Testis (tissue), 3 donors: ENCODE data around the gene SP4. TPM values are rescaled to one million over a fixed set of nuclear protein-coding genes. Genes with fewer than 3 reads are reported as not detected.

Experiments
- DNase-seq: peaks from one replicate; pipeline ENCODE4 v3.0.0-alpha.2; 2019
- H3K27ac ChIP-seq, 2 donors: fragments of 200-600 bp; sonication (generic); one replicate each; pipeline ENCODE4 v1.5.1; 2019
- H3K27me3 ChIP-seq: fragments of 200-600 bp; sonication (generic); one replicate; pipeline ENCODE4 v1.5.1; 2019
- H3K36me3 ChIP-seq: fragments of 200-600 bp; sonication (generic); one replicate; pipeline ENCODE4 v1.5.1; 2017; ENCODE audit warnings: low read depth; ENCODE audit errors: missing control alignments
- H3K4me1 ChIP-seq: fragments of 200-600 bp; sonication (generic); one replicate; pipeline ENCODE4 v1.5.1; 2019
- H3K4me3 ChIP-seq, 2 donors: fragments of 200-600 bp; sonication (generic); one replicate each; pipeline ENCODE4 v1.5.1; 2017 to 2019
- H3K9me3 ChIP-seq: fragments of 200-600 bp; sonication (generic); one replicate; pipeline ENCODE4 v1.5.1; 2017
- POLR2A ChIP-seq: fragments of 450-650 bp; IDR thresholded peaks from one replicate; pipeline ENCODE4 v1.6.1; 2017; ENCODE audit warnings: antibody characterized with exemption, mild to moderate bottlenecking, moderate library complexity
- WGBS, 2 donors: methylation state at CpG; one replicate each; pipeline ENCODE4 v1.1.5; 2018; 5-methylcytosine and 5-hydroxymethylcytosine counted together
- intact Hi-C: fragments of 100-400 bp; cut with DNase I; formaldehyde crosslinking; loops from one replicate; pipeline ENCODE4 v1.15.1; 2023; ENCODE audit warnings: low total_unique reads
- polyA plus RNA-seq: library from polyadenylated mRNA; stranded (reverse); fragments of 350-450 nt; fragmentation: Illumina TruSeq; extraction: RNeasy Lipid Tissue Mini Kit (QIAGEN cat#74804); gene quantifications from one replicate; pipeline ENCODE4 v1.2.3, GENCODE V29; 2014; ENCODE audit warnings: low read depth, low replicate concordance; ENCODE audit not compliant: insufficient read depth
- total RNA-seq, 2 donors: library from RNA; depleted of rRNA; stranded (reverse); fragments of >200 nt; gene quantifications; one replicate each; pipeline ENCODE4 v1.2.3, GENCODE V29; 2016
- TF ChIP-seq, protein P1 (sequence below), 3 experiments: fragments of 450-650 bp in 2 of 3; fragments of 200-600 bp in 1 of 3; sonication (generic) in 1 of 3; IDR thresholded peaks; one replicate each; pipeline ENCODE4 v1.5.1; 2016 to 2019; ENCODE audit warnings: antibody characterized with exemption in 3 of 3, mild to moderate bottlenecking in 2 of 3, moderate library complexity in 1 of 3

The SP4 gene
- total and polyA plus RNA-seq, 3 donors from 2014 or later = 6.0 to 14.7 (median 13.6) TPM

DNA sequence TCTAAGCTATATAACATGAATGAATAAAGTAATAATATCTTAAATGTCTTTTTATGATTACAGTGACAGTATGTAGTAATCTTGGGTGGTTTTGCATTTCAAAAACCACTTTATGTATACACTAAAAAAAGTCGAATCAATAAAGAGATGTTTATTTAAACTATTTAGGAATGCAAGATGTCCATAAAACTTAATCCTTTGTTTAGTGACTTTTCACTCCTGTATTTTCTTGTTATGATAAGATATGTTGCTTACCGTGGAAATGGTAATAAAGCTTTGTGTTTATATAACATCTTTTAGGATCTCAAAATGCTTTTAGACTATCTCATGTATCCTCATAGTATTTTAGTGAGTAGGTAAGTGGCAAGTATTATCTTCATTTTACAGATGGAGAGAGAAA, 48.5 kb downstream of the SP4 start:
- Histone ChIP-seq H3K27ac (no peak overlapping the region), H3K4me1 (no peaks in the 10 kb centered on the region), H3K36me3 (no peaks in the 10 kb centered on the region), H3K9me3 (no peaks in the 10 kb centered on the region), H3K27me3 (no peaks in the 10 kb centered on the region), H3K4me3 (no peak overlapping the region)
- 72 to 76% methylated on average over 2 of the region's 2 CpGs for WGBS, 2 donors
- intact Hi-C loops = no loop called here
- DNase-seq = no peak
- no peak for TF ChIP-seq POLR2A
- TF ChIP-seq, protein P1, sequence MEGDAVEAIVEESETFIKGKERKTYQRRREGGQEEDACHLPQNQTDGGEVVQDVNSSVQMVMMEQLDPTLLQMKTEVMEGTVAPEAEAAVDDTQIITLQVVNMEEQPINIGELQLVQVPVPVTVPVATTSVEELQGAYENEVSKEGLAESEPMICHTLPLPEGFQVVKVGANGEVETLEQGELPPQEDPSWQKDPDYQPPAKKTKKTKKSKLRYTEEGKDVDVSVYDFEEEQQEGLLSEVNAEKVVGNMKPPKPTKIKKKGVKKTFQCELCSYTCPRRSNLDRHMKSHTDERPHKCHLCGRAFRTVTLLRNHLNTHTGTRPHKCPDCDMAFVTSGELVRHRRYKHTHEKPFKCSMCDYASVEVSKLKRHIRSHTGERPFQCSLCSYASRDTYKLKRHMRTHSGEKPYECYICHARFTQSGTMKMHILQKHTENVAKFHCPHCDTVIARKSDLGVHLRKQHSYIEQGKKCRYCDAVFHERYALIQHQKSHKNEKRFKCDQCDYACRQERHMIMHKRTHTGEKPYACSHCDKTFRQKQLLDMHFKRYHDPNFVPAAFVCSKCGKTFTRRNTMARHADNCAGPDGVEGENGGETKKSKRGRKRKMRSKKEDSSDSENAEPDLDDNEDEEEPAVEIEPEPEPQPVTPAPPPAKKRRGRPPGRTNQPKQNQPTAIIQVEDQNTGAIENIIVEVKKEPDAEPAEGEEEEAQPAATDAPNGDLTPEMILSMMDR (IDR thresholded peaks at IDR 0.05) = no peak

DNA sequence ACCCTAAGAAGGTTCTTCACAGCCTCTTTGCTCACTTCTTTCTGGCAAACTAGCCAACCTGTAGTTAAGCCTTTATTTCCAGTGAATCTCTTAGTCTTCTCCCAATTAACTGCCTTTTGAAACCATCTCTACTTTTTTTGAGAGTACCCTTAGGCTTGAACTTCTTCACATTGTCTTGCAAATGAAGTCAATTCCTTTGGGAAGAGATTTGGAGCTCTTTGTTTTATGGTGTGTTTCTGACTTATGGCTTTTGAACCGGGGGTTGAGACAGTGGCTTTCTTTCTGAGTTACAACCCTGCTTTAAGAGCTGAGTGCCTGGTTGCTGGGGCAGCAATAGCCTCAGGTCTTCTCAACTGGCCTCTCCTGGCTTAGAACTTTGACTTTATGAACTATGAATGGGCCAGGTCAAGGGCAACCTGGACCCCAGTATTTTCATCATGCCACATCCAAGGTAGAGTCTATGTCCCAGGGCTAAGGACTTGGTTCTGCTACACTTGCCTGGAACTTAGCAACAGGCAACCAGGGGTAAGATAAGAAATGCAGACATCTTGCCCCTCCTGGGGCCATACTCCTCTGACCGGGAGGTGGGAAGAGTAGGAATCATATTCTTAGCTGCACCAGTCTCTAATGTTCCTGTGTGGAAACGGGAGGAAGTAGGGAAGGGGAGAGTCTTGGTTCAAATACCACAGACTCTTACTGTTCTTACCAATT, 53.0 kb downstream of the SP4 start:
- no peak for DNase-seq
- intact Hi-C loops = no loop called here
- Histone ChIP-seq H3K4me3 (no peak overlapping the region), H3K9me3 (no peaks in the 10 kb centered on the region), H3K27me3 (no peaks in the 10 kb centered on the region), H3K36me3 (no peaks in the 10 kb centered on the region), H3K4me1 (no peaks in the 10 kb centered on the region), H3K27ac (no peak overlapping the region)
- TF ChIP-seq, protein P1 (IDR thresholded peaks at IDR 0.05) = no peak
- TF ChIP-seq POLR2A = no peak
- 79 to 81% methylated on average over 3 of the region's 3 CpGs for WGBS, 2 donors

DNA sequence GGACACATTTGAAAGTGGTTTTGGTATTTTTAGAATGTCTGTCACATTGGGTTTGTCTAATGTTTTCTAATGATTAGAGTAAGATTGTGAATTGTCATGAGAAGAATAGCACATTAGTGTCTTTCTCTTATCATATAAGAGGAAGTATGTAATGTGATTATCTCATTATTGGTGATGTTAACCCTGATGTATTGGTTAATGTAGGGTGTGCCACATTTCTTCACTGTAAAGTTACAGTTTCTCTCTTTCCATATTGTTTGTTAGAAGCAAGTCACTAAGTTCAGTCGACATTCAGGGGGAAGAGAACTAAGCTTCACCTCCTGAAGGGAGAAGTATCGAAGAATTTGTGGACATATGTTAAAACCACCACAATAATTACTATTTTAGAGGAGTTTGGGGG, 58.6 kb downstream of the SP4 start:
- H3K4me1 ChIP-seq = no peaks in the 10 kb centered on the region
- no peak for TF ChIP-seq POLR2A
- TF ChIP-seq, protein P1 (IDR thresholded peaks at IDR 0.05) = no peak
- 93 to 96% methylated on average over 2 of the region's 2 CpGs for WGBS, 2 donors
- no peak overlapping the region for H3K27ac ChIP-seq
- H3K36me3 ChIP-seq = no peaks in the 10 kb centered on the region
- H3K4me3 ChIP-seq = no peak overlapping the region
- intact Hi-C loops = no loop called here
- H3K9me3 ChIP-seq = no peaks in the 10 kb centered on the region
- H3K27me3 ChIP-seq = no peaks in the 10 kb centered on the region
- no peak for DNase-seq

DNA sequence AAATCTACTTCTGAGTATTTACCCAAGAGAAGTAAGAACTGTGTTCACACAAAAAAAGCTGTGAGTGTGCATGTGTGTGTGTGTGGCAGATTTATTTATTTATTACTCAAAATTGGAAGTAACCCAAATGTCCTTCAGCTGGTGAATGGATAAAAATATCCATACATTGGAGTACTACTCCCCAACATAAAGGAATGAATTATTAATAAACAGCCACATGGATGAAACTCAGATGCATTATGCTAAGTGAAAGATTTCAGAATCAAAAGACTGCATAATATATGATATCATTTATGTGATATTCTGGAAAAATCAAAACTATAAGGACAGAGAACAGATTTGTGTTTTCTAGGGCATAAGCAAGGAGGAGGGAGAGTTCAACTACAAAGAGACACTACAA, 67.8 kb downstream of the SP4 start:
- H3K27ac ChIP-seq = no peak overlapping the region
- TF ChIP-seq, protein P1 (IDR thresholded peaks at IDR 0.05) = no peak
- TF ChIP-seq POLR2A = no peak
- H3K4me3 ChIP-seq = no peak overlapping the region
- no peaks in the 10 kb centered on the region for H3K27me3 ChIP-seq
- no peaks in the 10 kb centered on the region for H3K36me3 ChIP-seq
- H3K9me3 ChIP-seq = no peaks in the 10 kb centered on the region
- intact Hi-C loops = no loop called here
- no peaks in the 10 kb centered on the region for H3K4me1 ChIP-seq
- DNase-seq = no peak

DNA sequence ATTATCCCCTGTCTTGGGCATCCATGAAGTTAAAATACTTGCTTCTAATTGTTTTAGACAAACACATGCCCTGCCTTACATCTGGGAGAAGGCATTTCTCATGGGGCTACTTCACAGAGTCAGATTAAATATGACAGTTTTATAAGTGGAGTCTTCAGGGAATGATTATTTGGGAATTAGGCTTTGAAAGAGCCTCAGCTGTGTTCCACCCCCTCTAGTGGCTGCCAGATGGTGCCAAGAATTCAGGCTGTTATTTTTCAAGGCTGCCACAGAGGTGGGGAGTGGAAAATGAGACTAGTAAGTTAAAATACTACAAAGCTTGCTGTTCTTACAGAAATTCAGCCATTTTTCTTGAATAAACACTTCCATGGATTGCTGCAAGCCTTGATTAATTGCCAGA, 69.2 kb downstream of the SP4 start:
- no peaks in the 10 kb centered on the region for H3K4me1 ChIP-seq
- no peaks in the 10 kb centered on the region for H3K36me3 ChIP-seq
- H3K4me3 ChIP-seq = no peak overlapping the region
- DNase-seq = no peak
- TF ChIP-seq POLR2A = no peak
- TF ChIP-seq, protein P1 (IDR thresholded peaks at IDR 0.05) = no peak
- H3K9me3 ChIP-seq = no peaks in the 10 kb centered on the region
- H3K27me3 ChIP-seq = no peaks in the 10 kb centered on the region
- no peak overlapping the region for H3K27ac ChIP-seq
- intact Hi-C loops = no loop called here
